Hepatic stellate cell (primary cell): ENCODE results near the gene IL32.
"Not testable (repeated sequence)": the region's sequence is repeated elsewhere in the genome, so short reads cannot be mapped to it uniquely, and the experiment has no call there.

Experiments used
- DNase-seq: peaks from one replicate; pipeline ENCODE4 v3.0.0; 2011; ENCODE audit warnings: low spot score

Gene IL32

DNA sequence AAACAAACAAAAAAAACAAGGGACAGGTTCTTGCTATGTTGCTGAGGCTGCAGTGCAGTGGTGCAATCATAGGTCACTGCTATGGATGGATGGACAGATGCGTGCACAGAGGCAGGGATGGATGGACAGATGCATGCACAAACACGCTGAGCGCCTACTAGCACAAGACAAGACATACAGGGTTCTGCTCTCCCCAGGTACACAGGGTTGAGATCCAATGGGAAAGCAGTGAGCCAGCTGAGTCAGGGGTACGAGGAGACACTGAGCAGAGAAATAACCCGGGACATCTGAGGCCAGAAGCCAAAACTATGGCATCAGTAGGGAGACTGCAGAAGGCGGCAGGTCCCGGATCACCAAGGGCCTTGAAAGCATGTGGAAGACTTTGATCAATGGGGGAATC is 6.2 kb downstream of the IL32 start:
- no peak for DNase-seq

DNA sequence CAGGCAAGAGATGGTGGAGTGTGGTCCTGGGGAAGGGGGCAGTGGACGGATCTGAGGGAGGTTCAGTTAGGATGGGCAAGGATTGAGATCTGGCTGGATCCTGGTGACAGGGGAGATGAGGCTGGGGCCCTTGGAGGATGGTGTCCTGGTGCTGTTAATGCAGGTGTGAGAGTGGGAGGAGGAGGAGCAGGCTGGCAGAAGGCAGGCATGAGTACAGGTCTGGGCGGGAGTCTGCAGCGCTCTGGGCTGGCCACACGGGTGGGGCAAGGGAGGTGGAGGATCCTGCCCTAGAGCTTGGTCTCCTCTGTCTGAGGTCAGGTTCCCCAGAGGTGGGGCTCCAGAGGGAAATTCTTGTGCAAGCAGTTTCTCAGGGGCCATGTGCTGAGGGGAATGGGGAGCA is 6.7 kb downstream of the IL32 start:
- DNase-seq, result not testable (repeated sequence)

DNA sequence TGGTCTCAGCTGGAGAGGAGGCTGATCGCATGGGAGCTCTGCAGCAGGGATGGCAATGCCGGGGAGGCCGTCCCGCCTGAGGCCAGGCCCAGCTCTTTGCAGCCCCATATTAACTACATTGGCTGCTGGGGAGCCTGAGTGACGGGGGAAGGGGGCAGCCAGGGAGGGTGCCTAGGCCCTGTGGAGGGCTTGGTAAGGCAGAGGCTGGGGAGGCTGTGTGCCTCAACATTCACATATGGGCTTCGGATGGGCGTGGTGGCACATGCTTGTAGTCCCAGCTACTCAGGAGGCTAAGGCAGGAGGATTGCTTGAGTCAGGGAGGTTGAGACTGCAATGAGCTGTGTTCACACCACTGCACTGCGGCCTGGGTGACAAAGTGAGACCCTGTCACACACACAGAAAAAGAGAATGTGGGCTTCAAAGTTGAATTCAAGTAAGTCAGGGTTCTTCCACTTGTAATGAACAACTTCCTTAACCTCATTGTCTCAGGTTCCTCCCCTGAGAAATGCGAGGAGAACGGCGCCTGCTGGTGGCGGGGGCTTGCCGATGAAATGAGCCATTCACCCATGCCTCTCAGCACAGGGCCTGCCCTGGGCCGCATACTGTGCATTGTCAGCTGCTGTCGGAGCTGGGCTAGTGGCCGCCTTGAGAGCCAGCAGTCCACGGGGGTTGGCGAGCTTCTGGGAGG is 7.3 kb downstream of the IL32 start:
- DNase-seq, result not testable (repeated sequence)

DNA sequence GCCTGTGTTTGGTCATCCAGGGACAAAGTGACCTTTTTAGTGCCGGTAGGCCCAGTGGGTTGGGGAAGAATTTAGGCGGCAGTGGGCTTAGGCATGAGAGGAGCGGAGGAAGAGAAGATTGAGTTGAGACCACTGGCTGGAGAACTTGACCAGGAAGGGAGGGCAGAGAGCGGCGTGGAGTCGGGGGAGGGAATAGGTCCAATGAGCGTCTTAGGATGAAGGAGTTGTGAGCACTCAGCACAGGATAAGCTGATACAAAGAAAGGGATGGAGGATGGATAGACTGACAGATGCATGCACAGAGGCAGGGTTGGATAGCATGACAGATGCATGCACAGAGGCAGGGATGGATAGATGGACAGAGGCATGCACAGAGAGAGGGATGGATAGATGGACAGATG is 8.0 kb downstream of the IL32 start:
- DNase-seq, result no peak

DNA sequence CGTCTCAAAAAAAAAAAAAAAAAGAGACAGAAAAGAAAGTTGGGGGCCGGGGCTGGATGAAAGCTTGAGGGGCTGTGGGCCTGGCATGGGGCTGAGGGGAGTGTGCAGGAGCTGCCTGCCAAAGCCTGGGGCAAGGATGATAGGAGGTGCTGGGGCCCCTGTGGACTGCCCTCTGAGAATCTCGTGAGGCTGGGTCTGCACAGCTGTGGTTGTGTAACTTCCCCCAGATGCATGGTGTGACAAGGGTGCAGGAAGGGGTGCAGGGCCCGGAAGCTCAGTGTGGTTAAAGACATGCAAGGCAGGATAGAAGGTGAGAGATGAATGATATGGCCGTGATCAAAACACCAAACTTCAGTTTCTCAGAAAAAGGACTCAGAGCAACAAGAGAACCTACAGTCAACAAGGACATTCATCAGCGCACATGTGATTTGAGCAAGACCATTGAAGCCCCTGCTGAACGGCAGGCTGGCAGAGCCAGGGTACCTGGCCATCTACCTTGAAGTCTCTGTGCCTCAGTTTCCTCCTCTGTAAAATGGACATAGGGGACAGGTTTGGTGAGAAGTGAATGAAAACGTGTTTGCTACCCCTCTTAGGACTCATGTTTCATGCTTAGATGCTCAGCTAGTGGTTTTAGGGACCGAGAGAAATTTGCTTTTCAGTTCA is 9.6 kb downstream of the IL32 start:
- no peak for DNase-seq

DNA sequence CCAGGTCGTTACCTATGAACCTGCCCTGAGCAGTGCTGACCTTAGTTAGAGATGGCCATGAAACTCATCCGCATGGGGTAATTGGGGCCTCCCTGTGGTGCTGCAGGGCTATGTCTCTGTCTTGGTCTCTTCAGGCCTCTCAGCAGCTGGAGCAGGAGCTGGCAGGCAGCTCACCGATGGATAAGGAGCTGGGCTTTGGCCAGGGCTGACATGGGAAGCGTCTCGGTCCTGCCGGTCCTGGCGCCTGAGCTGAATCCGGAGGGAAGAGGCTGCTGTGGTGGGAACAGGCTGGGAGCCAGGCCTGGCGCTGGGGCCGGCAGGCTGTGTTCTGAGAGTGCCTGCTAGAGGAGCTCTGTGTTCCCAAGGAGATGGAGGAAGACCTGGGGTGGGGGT is 10.1 kb downstream of the IL32 start:
- DNase-seq, result no peak

DNA sequence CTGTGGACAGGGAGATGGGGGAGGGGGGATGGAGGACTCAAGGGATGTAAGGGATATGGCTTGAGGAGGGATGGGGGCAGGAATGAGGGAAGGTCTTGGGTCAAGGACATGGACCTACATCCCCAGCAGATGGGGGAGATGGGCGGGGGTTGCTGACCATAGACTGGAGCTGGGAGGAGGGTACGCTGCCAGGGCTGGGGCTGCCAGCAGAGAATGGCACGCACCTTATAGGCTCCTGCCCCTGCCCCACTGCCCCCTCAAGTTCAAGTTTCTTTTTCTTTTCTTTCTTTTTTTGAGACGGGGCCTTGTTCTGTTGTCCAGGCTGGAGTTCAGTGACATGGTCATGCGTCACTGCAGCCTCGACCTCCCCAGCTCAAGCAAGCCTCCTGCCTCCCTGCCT is 10.5 kb downstream of the IL32 start:
- DNase-seq, result not testable (repeated sequence)

DNA sequence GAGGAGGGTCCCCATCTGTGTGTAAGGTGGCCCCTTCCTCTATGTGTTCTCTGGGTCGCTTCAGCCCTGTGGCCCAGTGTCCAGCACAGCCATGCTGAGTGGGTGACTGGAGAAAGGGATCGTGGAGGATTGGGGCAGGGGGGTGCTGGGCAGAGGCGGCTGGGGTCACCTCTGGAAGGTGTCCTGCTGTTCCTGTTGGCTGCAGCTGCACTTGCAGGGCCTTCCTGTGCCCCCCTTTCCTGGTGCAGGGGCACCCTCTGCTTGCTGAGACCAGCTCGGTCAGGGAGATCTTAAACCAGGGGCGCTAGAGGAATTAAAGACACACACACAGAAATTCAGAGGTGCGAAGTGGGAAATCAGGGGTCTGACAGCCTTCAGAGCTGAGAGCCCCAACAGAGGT is 11.1 kb downstream of the IL32 start:
- DNase-seq, result no peak

DNA sequence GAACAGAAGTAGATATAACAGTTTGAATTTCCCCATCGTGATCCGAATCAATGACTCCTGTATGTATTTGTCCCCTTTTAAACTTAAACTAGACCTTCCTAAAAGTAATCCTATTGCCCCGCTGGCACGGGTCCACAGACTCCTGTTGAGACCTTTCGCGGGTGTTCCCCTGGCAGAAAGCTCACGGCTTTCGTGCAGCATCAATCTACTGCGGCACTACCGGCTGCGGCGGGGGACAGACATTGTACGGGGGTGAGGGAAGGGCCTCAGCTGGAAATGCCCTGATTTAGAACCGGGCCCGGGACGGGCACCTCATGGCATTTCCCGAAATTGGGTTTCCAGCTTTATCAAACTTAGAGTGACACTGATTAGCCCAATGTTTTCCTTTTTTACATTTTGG is 14.6 kb downstream of the IL32 start:
- no peak for DNase-seq

DNA sequence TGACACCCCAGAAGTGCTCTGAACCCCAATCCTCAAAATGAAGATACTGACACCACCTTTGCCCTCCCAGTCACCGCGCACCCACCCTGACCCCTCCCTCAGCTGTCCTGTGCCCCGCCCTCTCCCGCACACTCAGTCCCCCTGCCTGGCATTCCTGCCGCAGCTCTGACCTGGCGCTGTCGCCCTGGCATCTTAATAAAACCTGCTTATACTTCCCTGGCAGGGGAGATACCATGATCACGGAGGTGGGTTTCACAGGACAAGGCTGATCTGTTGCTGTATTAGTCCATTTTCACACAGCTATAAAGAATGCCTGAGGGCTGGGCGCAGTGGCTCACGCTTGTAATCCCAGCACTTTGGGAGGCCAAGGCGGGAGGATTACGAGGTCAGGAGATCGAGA is 16.5 kb downstream of the IL32 start:
- not testable (repeated sequence) for DNase-seq

DNA sequence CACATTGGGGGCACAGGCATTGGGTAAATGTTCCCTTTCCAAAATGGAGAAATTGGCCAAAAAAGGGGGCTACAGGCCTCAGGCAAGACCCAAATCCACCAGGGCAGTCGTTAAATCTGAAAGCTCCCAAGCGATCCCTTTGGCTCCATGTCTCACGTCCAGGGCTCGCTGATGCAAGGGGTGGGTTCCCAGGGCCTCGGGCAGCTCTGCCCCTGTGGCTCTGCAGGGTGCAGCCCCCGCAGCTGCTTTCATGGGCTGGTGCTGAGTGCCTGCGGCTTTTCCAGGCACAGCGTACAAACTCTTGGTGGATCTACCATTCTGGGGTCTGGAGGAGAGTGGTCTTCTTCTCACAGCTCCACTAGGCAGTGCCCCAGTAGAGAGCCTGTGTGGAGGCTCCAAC is 18.0 kb downstream of the IL32 start:
- not testable (repeated sequence) for DNase-seq

DNA sequence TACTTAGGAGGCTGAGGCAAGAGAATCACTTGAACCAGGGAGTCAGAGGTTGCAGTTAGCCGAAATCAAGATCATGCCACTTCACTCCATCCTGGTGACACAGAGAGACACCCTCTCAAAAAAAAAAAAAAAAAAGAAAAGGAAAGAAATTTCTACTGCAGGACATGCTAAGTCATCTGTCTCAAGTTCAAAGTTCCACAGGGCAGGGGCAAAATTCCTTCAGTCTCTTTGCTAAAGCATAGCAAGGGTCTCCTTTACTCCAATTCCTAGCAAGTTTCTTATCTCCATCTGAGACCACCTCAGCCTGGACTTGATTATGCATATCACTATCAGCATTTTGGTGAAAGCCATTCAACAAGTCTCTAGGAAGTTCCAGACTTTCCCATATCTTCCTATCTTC is 19.1 kb downstream of the IL32 start:
- no peak for DNase-seq

DNA sequence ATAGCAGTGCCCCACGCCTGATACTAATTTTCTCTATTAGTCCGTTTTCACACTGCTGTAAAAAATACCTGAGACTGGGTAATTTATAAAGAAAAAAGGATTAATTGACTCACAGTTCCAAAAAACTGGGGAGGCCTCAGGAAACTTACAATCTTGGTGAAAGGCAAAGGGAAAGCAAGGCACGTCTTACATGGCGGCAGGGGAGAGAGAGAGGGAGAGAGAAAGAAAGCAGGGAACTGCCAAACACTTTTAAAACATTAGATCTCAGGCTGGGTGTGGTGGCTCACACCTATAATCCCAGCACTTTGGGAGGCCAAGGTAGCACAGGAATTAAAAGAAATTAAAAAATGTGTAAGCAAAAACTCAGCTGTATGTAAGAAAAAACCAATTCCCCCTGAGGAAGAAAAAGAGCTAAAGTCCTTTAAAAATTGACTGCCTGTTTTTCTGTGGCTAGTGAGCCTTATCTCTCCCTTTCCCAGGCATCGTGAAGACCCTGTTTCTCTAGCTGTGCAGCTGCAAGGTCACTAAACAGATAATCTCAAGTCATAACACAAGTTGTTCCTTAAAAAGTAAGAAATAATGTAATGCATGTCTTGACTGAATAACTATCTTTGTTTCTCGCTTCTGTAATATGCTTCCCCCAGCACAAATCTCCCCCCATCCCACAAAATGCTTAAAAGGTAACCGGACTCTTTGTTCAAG is 19.7 kb downstream of the IL32 start:
- DNase-seq, result no peak

DNA sequence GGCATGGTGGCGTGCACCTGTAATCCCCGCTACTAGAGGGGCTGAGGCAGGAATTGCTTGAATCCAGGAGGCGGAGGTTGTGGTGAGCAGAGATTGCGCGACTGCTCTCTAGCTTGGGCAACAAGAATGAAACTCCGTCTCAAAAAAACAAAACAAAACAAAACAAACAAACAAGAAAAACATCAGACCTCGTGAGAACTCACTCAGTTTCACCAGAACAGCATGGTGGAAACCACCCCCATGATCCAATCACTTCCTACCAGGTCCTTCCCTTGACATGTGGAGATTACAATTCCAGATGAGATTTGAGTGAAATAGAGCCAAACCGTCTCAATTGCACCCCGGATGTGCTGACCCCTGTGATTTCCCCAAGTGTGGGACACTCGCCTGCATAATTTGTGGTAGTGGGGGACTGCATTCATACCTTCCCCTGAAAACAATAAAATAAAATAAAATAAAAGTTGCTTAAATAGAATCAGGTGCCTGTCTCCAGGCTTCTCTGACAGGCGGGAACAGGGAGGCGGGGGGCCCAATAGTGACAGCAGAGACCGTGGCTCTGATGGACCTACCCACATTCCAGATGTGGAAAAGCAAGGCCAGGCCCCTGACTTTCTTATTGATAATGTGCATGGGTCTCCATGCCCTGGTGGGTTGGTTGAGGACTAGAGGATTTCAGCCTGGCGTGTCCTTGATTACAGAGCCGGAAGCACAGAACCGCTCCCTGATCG is 20.6 kb downstream of the IL32 start:
- DNase-seq, result no peak

DNA sequence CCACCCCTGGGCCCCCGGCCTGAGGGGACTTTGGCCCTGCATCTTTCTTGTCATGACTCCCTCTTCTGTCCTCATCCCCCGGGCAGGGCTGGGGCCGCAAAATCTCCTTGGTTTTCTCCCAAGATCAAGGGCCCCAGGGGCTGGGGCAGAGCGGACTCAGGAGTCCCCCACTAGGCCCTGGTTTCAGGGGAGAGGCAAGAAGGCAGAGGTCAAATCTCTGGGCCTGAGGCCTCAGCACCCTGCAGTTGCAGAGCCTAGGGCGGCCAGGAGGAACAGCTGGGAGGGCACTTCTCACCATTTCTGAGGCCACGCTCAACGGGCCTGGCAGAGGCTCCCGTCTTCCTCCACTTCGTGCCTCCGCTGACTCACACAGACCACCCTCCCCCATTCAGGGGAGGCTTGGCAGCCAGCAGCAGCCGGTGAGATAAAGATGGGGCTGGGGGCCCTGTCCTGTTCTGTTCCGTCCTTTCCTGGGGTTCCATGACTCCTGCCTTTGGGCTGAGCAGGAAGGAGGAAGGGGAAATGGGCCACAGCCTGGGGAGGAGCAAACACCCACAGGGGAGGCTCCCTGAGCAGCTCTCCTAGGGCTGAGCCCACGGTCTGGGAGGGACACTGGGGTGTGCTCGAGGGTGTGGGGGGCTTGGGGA is 21.3 kb downstream of the IL32 start:
- DNase-seq, result no peak

DNA sequence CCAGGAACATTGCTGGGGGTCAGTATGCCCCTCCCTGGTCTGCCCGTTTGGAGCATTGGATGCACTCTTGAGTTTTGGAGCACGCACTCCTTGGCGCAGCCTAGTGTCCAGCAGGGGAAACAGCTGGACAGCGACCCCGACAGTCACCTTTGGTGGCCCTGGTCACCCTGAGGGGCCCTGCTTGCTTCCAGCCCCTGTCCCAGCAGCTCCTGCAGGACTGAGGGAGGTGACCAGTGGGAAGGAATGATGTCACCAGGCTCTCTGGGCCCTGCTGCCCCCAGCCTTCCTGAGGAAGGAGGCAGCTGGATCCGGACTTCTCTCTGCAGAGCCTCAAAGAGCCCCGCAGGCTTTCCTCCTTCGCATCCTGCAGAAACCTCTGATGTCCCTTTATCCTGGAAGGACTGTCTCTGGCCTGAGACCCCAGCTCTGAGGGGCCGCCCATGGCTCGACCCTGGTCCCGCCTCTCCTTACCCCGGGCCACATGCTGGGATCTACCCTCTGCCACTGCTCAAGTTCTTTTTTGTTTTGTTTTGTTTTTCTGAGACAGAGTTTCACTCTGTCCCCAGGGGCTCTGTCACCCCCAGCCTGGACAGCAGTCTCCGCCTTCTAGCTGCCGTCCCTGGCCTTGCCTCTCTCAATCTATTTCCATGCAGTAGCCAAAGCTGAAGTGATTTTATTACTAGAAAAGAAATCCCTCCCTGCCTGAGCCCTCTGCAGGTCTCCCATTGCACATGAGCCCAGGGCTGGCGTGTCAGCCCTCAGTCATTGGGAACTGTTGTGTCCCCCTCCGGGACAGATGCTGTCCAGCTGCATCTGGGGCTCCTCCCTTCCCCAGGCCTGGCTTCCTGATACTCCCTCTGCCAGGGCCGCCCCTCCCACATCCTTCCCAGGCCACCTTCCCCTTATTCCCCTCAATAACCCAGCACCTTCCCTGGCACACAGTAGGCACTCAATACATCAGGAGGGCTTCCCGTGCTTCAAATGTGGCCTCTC is 22.1 kb downstream of the IL32 start:
- DNase-seq, result no peak

DNA sequence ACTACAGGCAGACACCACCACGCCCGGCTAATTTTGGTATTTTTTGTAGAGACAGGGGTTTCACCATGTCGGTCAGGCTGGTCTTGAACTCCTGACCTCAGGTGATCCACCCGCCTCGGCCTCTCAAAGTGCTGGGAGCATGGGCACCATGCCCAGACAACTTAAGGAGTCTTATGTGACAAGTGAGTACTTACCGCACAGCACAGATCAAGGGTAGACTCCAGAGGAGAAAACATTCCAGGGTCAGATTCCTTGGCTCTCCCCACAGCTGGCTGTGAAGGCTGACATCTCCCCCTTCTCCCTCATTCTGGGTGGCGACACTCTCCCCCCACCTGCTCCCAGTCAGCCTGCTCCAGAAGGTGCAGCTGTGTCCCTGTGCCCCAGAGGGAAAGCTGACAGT is 23.0 kb downstream of the IL32 start:
- no peak for DNase-seq

DNA sequence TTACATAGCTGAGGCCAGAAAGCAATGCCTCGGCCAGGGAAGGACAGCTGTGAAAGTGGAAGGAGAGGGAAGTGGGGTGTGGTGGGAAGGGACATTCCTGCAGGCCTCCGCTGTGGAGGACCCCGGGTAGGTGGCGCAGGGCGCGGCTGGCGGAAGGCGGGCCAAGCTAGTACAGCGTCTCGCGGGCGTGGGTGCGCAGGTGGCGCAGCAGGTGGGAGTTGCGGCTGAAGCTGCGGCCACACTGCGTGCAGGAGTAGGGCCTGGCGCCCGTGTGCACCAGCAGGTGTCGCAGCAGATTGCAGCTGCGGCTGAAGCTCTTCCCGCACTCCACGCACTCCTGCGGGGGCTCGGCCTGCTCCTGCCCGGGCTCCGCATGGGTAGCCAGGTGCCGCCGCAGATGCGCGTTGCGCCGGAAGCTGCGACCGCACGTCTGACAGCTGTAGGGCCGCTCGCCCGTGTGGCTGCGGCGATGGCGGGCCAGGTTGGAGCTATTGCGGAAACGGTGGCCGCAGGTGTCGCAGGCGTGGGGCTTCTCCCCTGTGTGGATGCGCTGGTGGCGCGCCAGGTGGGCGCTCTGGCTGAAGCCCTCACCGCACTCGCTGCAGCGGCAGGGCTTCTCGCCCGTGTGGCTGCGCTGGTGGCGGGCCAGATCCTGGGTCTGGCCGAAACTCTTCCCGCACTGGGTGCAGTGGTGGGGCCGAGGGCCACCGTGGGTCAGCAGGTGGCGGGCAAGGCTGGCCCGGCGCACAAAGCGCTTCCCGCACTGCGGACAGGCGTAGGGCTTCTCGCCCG is 23.7 kb downstream of the IL32 start:
- DNase-seq, result no peak

DNA sequence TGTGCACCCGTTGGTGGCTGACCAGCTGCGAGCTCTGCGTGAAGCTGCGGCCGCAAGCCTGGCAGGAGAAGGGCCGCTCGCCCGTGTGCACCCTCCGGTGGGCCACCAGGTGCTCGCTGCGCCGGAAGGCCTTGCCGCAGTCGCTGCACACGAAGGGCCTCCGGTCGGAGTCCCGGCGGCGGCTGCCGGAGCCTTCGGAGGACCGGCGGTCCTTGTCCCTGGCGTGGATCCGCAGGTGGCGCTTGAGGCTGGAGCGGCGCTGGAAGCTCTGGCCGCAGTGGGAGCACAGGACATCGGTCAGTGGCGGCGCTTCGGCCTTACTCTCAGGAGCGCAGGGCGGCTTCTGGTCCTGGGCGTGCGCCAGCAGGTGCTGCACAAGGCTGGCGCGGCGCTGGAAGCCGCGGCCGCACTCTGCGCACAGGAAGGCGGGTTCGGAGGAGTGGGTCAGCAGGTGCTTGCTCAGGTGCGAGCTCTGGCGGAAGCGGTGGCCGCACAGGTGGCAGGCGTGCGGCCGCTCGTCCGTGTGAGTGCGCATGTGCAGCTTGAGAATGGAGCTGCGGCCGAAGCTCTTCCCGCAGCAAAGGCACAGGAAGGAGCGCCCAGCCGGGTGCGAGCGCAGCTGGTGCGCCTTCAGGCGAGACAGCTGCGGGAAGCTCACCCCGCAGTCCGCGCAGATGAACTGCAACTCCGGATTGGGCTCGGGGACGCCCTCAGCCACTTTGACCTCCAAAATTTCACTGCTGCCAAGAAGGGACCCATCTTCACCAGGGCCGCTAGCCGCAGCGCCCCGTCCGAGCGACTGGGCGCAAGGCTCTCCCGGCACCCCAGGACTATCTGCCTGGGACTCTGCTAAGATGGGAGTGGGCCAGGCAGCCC is 24.5 kb downstream of the IL32 start:
- no peak for DNase-seq
